SK-N-SH (cell line): Measurements from ENCODE around the gene SMIM22. TPM values are rescaled to one million over a fixed set of nuclear protein-coding genes. Genes with fewer than 3 reads are reported as not detected.

Source experiments
- CTCF ChIA-PET: fragments of 300-600, 350-600 bp; formaldehyde crosslinking; extraction: SDS; loops from one replicate; lab custom pipeline; 2021; lab: Yijun Ruan, JAX
- POLR2A ChIA-PET: fragments of 350-600 bp; sonication (Branson Sonifier 250); formaldehyde crosslinking; extraction: SDS; loops from one replicate; lab custom pipeline; 2020; ENCODE audit warnings: antibody characterized with exemption, inconsistent platforms; lab: Yijun Ruan, JAX
- DNase-seq: peaks from one replicate; pipeline ENCODE4 v3.0.0; 2012
- H2AFZ ChIP-seq: fragments of 200-600 bp; sonication (generic); 2 replicates; pipeline ENCODE4 v1.8.1; 2016; ENCODE audit warnings: antibody characterized with exemption, mild to moderate bottlenecking, low read depth
- H3F3A ChIP-seq: fragments of 200-600 bp; sonication (generic); replicated peaks from 2 replicates; pipeline ENCODE3; 2016; ENCODE audit warnings: antibody characterized with exemption, mild to moderate bottlenecking; ENCODE audit not compliant: insufficient read depth
- H3K27ac ChIP-seq, 2 experiments: fragments of 200-500 bp in 1 of 2; fragments of 200-600 bp in 1 of 2; sonication (Bioruptor generic) in 1 of 2; sonication (generic), shearing (Covaris generic) in 1 of 2; 2 replicates each; pipeline versions ENCODE4 v1.5.1 to v1.6.1; 2014 to 2016; ENCODE audit warnings: low read depth in 2 of 2, inconsistent platforms in 1 of 2, low read length in 1 of 2, mild to moderate bottlenecking in 1 of 2, mixed read lengths in 1 of 2
- H3K27me3 ChIP-seq: fragments of 200-600 bp; sonication (generic), shearing (Covaris generic); 2 replicates; pipeline ENCODE4 v1.6.1; 2016; ENCODE audit warnings: mixed run types; ENCODE audit not compliant: insufficient read depth
- H3K36me3 ChIP-seq, 2 experiments: fragments of 200-500 bp in 1 of 2; fragments of 200-600 bp in 1 of 2; sonication (Bioruptor generic) in 1 of 2; sonication (generic) in 1 of 2; replicated peaks in 1 of 2; 2 replicates each; pipeline versions ENCODE3 to v1.5.1; 2014 to 2016; ENCODE audit warnings: low read length in 1 of 2, mild to moderate bottlenecking in 1 of 2; ENCODE audit not compliant: insufficient read depth in 2 of 2, control insufficient read depth in 1 of 2
- H3K4me1 ChIP-seq, 2 experiments: fragments of 200-500 bp in 1 of 2; fragments of 200-600 bp in 1 of 2; sonication (Bioruptor generic) in 1 of 2; sonication (generic), shearing (Covaris generic) in 1 of 2; 2 replicates each; pipeline versions ENCODE4 v1.5.1 to v1.6.1; 2014 to 2016; ENCODE audit warnings: low read depth in 1 of 2, low read length in 1 of 2, mixed run types in 1 of 2; ENCODE audit not compliant: insufficient read depth in 2 of 2, control insufficient read depth in 1 of 2
- H3K4me2 ChIP-seq: fragments of 200-600 bp; sonication (generic), shearing (Covaris generic); 2 replicates; pipeline ENCODE4 v1.6.1; 2017; ENCODE audit warnings: mixed run types
- H3K4me3 ChIP-seq, 2 experiments: fragments of 200-500 bp in 1 of 2; fragments of 200-600 bp in 1 of 2; sonication (Bioruptor generic) in 1 of 2; sonication (generic), shearing (Covaris generic) in 1 of 2; 2 replicates each; pipeline versions ENCODE4 v1.5.1 to v1.8.1; 2014 to 2016; ENCODE audit warnings: low read depth in 2 of 2, inconsistent platforms in 1 of 2, low read length in 1 of 2, mild to moderate bottlenecking in 1 of 2, mixed read lengths in 1 of 2, moderate library complexity in 1 of 2
- H3K79me2 ChIP-seq: fragments of 200-600 bp; sonication (generic); 2 replicates; pipeline ENCODE4 v1.8.1; 2017; ENCODE audit warnings: mild to moderate bottlenecking; ENCODE audit not compliant: insufficient read depth
- H3K9ac ChIP-seq: fragments of 200-600 bp; sonication (generic); 2 replicates; pipeline ENCODE4 v1.6.1; 2017; ENCODE audit warnings: mixed run types
- H3K9me2 ChIP-seq: fragments of 200-600 bp; sonication (generic); 2 replicates; pipeline ENCODE4 v1.6.1; 2017; ENCODE audit warnings: mixed run types
- H3K9me3 ChIP-seq: fragments of 200-600 bp; sonication (generic); 2 replicates; pipeline ENCODE4 v1.6.1; 2017; ENCODE audit warnings: mixed run types, mild to moderate bottlenecking, moderate library complexity
- H4K20me1 ChIP-seq: fragments of 200-600 bp; sonication (generic); 2 replicates; pipeline ENCODE4 v1.6.1; 2017; ENCODE audit warnings: mild to moderate bottlenecking, mixed run types; ENCODE audit not compliant: insufficient read depth
- CHD2 ChIP-seq: fragments of 150-350 bp; IDR thresholded peaks from 2 replicates; pipeline ENCODE4 v1.6.1; 2018; ENCODE audit warnings: low read length; ENCODE audit not compliant: partially characterized antibody
- ELF1 ChIP-seq: IDR thresholded peaks from 2 replicates; pipeline ENCODE4 v1.4.0; 2012
- EP300 ChIP-seq, 2 experiments: IDR thresholded peaks; 2 replicates each; pipeline versions ENCODE4 v1.4.0 to v1.6.1; 2012; ENCODE audit warnings: borderline replicate concordance in 1 of 2, low read depth in 1 of 2, low read length in 1 of 2
- EZH2phosphoT487 ChIP-seq: fragments of 200-600 bp; sonication (generic); IDR thresholded peaks from 2 replicates; pipeline ENCODE4 v1.6.1; 2017; ENCODE audit warnings: low read depth, mixed run types, mild to moderate bottlenecking, antibody characterized with exemption, moderate library complexity, borderline replicate concordance
- FOSL2 ChIP-seq: IDR thresholded peaks from 2 replicates; pipeline ENCODE4 v1.4.0; 2012; ENCODE audit warnings: low read depth, mild to moderate bottlenecking, moderate library complexity, borderline replicate concordance
- FOXJ3 ChIP-seq: sonication (generic); formaldehyde crosslinking; IDR thresholded peaks from 2 replicates; pipeline ENCODE4 v1.5.1; 2020; ENCODE audit warnings: mild to moderate bottlenecking, missing genetic modification reagents
- NFIC ChIP-seq: IDR thresholded peaks from 2 replicates; pipeline ENCODE4 v1.4.0; 2012; ENCODE audit warnings: borderline replicate concordance
- NRF1 ChIP-seq: IDR thresholded peaks from 2 replicates; pipeline ENCODE4 v1.6.1; 2012; ENCODE audit warnings: low read depth, mild to moderate bottlenecking, low read length
- RCOR1 ChIP-seq: fragments of 150-350 bp; IDR thresholded peaks from 2 replicates; pipeline ENCODE4 v1.6.1; 2017; ENCODE audit warnings: antibody characterized with exemption, low read length
- RFX5 ChIP-seq: IDR thresholded peaks from 2 replicates; pipeline ENCODE4 v1.6.1; 2012; ENCODE audit warnings: mild to moderate bottlenecking, improper control_type of control experiment, low read length
- RXRA ChIP-seq: IDR thresholded peaks from 2 replicates; pipeline ENCODE4 v1.4.0; 2012; ENCODE audit warnings: low read depth, mild to moderate bottlenecking, borderline replicate concordance
- SIN3A ChIP-seq: IDR thresholded peaks from 2 replicates; pipeline ENCODE4 v1.6.1; 2012; ENCODE audit warnings: low read depth, mild to moderate bottlenecking, low read length, moderate library complexity, borderline replicate concordance
- TEAD4 ChIP-seq: IDR thresholded peaks from 2 replicates; pipeline ENCODE4 v1.4.0; 2012; ENCODE audit warnings: mild to moderate bottlenecking, borderline replicate concordance; ENCODE audit not compliant: insufficient read depth
- YY1 ChIP-seq: IDR thresholded peaks from 2 replicates; pipeline ENCODE4 v1.4.0; 2012; ENCODE audit warnings: low read depth, mild to moderate bottlenecking
- WGBS: methylation state at CpG from one replicate; pipeline ENCODE4 v1.1.6; 2017; ENCODE audit warnings: low lambda C conversion rate; 5-methylcytosine and 5-hydroxymethylcytosine counted together
- polyA plus RNA-seq, 3 experiments: library from polyadenylated mRNA; depleted of rRNA; stranded (reverse); fragments of >200 nt; gene quantifications; 2 replicates each; pipeline ENCODE4 v1.2.3, GENCODE V29; 2012
- TF ChIP-seq, protein P1 (sequence below): IDR thresholded peaks from 2 replicates; pipeline ENCODE4 v1.4.0; 2012; ENCODE audit warnings: low read depth
- TF ChIP-seq, protein P2 (sequence below): fragments of 200-600 bp; sonication (generic); IDR thresholded peaks from 2 replicates; pipeline ENCODE4 v1.6.1; 2017; ENCODE audit warnings: antibody characterized with exemption, mild to moderate bottlenecking, moderate library complexity

Gene SMIM22
- polyA plus RNA-seq, 1 of the 3 experiments (the other 2 are of a cell fraction), result not detected

DNA sequence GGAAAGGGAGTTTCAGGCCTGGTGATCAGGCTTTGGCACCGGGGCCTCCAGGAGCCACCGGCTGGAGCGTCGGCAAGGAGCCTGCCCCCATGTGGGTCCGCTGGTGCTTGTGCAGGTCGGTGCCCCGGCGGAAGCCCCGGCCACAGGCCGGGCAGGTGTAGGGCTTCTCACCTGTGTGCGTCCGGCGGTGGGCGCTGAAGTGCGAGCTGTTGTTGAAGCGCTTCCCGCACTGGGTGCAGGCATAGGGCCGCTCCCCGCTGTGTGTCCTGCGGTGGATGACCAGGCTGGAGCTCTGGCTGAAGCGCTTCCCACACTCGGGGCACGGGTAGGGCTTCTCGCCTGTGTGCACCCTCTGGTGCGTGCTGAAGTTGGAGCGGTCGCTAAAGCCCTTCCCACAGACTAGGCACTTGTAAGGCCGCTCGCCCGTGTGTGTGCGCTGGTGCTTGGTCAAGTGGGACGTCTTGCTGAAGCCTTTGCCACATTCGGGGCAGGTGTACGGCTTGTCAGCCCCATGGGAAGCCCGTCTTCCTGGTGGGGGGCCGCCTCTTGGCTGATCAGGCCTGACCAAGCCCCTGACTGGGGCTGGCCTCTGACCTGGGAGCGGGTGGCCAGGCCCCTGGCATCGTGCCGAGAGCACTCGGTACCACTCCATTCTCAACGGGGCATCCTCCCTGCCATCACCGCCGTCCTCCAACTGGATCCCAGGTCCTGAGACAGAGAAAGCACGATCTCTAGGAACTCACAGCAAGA is 42.6 kb upstream of the SMIM22 start:
- Histone ChIP-seq H3K4me3 (no peak overlapping the region), H4K20me1 (no peaks in the 10 kb centered on the region), H3F3A (peaks cover 3% of the 10 kb centered on the region), H3K79me2 (no peaks in the 10 kb centered on the region), H3K27ac (no peak overlapping the region), H2AFZ (no peak overlapping the region), H3K4me2 (no peak overlapping the region), H3K4me1 (no peaks in the 10 kb centered on the region; a peak in 1 of 4 replicates), H3K9me3 (0 out of 2 replicates have a peak, but pooled peaks cover 6% of the 10 kb centered on the region), H3K36me3 (peaks cover 37 to 42% of the 10 kb centered on the region in 2 experiments), H3K9me2 (no peaks in the 10 kb centered on the region), H3K9ac (no peak overlapping the region), H3K27me3 (no peaks in the 10 kb centered on the region)
- POLR2A ChIA-PET, result no interaction called here
- no peak for TF ChIP-seq TEAD4
- 98% methylated on average over 17 of the region's 44 CpGs for WGBS
- CTCF ChIA-PET, result interaction anchor here (1.1 kb wide), 1 partner anchor 8 kb away, joined by 3 read pairs; no protein-coding TSS in a partner anchor
- DNase-seq, result no peak

DNA sequence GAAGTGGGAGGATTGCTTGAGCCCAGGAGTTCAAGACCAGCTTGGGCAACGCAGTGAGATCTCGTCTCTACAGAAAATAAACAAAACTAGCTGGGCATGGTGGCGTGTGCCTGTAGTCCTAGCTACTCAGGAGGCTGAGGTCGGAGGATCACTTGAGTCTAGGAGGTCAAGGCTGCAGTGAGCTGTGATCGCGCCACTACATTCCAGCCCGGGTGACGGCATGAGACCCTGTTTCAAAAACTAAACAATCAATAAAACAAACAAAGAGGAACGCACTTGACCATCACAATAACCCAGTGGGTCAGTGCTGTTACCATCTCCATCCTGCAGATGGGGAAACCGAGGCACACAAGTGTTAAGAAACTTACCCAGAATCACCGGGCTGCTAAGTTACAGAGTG is 41.9 kb upstream of the SMIM22 start:
- ChIA-PET CTCF (no interaction called here), POLR2A (no interaction called here)
- Histone ChIP-seq H4K20me1 (no peaks in the 10 kb centered on the region), H3K36me3 (peaks cover 42 to 45% of the 10 kb centered on the region in 2 experiments), H2AFZ (no peak overlapping the region), H3K9me3 (0 out of 2 replicates have a peak, but pooled peaks cover 6% of the 10 kb centered on the region), H3K27ac (no peak overlapping the region), H3K9ac (no peak overlapping the region), H3K4me3 (no peak overlapping the region), H3K79me2 (no peaks in the 10 kb centered on the region), H3K4me2 (no peak overlapping the region), H3F3A (peaks cover 3% of the 10 kb centered on the region), H3K27me3 (no peaks in the 10 kb centered on the region), H3K9me2 (no peaks in the 10 kb centered on the region), H3K4me1 (no peaks in the 10 kb centered on the region)
- TF ChIP-seq SIN3A (no peak), ELF1 (no peak), YY1 (no peak), EP300 (IDR thresholded peaks at IDR 0.05; ENCODE audit: borderline replicate concordance in 1 of 2, low read depth in 1 of 2, low read length in 1 of 2) (no peak), RXRA (no peak), FOXJ3 (CRISPR knock-in tag) (no peak), CHD2 (no peak), FOSL2 (no peak), RFX5 (no peak), NFIC (no peak), NRF1 (no peak), RCOR1 (no peak), EZH2phosphoT487 (no peak)
- TF ChIP-seq, protein P1, sequence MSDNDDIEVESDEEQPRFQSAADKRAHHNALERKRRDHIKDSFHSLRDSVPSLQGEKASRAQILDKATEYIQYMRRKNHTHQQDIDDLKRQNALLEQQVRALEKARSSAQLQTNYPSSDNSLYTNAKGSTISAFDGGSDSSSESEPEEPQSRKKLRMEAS, result no peak
- TF ChIP-seq, protein P2, sequence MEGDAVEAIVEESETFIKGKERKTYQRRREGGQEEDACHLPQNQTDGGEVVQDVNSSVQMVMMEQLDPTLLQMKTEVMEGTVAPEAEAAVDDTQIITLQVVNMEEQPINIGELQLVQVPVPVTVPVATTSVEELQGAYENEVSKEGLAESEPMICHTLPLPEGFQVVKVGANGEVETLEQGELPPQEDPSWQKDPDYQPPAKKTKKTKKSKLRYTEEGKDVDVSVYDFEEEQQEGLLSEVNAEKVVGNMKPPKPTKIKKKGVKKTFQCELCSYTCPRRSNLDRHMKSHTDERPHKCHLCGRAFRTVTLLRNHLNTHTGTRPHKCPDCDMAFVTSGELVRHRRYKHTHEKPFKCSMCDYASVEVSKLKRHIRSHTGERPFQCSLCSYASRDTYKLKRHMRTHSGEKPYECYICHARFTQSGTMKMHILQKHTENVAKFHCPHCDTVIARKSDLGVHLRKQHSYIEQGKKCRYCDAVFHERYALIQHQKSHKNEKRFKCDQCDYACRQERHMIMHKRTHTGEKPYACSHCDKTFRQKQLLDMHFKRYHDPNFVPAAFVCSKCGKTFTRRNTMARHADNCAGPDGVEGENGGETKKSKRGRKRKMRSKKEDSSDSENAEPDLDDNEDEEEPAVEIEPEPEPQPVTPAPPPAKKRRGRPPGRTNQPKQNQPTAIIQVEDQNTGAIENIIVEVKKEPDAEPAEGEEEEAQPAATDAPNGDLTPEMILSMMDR, result no peak
- DNase-seq, result no peak
- WGBS, result 98% methylated on average over 11 of the region's 11 CpGs
